GM21381 (cell line): ENCODE results near the gene NEMP2.

Source experiments
- ATAC-seq: cut with Tn5 transposase; IDR thresholded peaks from one replicate; pipeline ENCODE4 v1.9.1; 2021; ENCODE audit warnings: mild to moderate bottlenecking, moderate library complexity; ENCODE audit not compliant: unreplicated experiment

Gene NEMP2

GRCh38 chr2:190554357-190555006, 20.0 kb upstream of the NEMP2 start:
- no peak for ATAC-seq

- no peak for ATAC-seq
These were observed 18.7 kb upstream of the NEMP2 start for GRCh38 chr2:190553254-190553653.

GRCh38 chr2:190551928-190552327, 17.4 kb upstream of the NEMP2 start:
- no peak for ATAC-seq

GRCh38 chr2:190550137-190550536, 15.6 kb upstream of the NEMP2 start:
- no peak for ATAC-seq

GRCh38 chr2:190547886-190548285, 13.4 kb upstream of the NEMP2 start:
- ATAC-seq = no peak

- no peak for ATAC-seq
These were observed 12.2 kb upstream of the NEMP2 start for GRCh38 chr2:190546734-190547133.

- no peak for ATAC-seq
These were observed 11.2 kb upstream of the NEMP2 start for GRCh38 chr2:190545555-190546385.

- no peak for ATAC-seq
These were observed 10.6 kb upstream of the NEMP2 start for GRCh38 chr2:190545093-190545492.

GRCh38 chr2:190540048-190540447, 5.5 kb upstream of the NEMP2 start:
- no peak for ATAC-seq

GRCh38 chr2:190538201-190538600, 3.7 kb upstream of the NEMP2 start:
- no peak for ATAC-seq

- no peak for ATAC-seq
These were observed 3.2 kb upstream of the NEMP2 start for GRCh38 chr2:190537765-190538164.

- ATAC-seq = no peak
These were observed 1.1 kb upstream of the NEMP2 start for GRCh38 chr2:190535586-190535985.

- ATAC-seq = no peak
These were observed 558 bp upstream of the NEMP2 start for GRCh38 chr2:190535121-190535439.

GRCh38 chr2:190533968-190534309, 583 bp downstream of the NEMP2 start:
- peak; percentile 27 for ATAC-seq

GRCh38 chr2:190533175-190533967, 1.2 kb downstream of the NEMP2 start:
- ATAC-seq = no peak

GRCh38 chr2:190532581-190532980, 1.9 kb downstream of the NEMP2 start:
- ATAC-seq = no peak

- no peak for ATAC-seq
These were observed 4.1 kb downstream of the NEMP2 start for GRCh38 chr2:190530248-190530900.

GRCh38 chr2:190529486-190530247, 4.9 kb downstream of the NEMP2 start:
- no peak for ATAC-seq

GRCh38 chr2:190528521-190529001, 6.0 kb downstream of the NEMP2 start:
- ATAC-seq = no peak

GRCh38 chr2:190527918-190528317, 6.6 kb downstream of the NEMP2 start:
- ATAC-seq = no peak
